ENCODE results near the gene IDH1.

DNA sequence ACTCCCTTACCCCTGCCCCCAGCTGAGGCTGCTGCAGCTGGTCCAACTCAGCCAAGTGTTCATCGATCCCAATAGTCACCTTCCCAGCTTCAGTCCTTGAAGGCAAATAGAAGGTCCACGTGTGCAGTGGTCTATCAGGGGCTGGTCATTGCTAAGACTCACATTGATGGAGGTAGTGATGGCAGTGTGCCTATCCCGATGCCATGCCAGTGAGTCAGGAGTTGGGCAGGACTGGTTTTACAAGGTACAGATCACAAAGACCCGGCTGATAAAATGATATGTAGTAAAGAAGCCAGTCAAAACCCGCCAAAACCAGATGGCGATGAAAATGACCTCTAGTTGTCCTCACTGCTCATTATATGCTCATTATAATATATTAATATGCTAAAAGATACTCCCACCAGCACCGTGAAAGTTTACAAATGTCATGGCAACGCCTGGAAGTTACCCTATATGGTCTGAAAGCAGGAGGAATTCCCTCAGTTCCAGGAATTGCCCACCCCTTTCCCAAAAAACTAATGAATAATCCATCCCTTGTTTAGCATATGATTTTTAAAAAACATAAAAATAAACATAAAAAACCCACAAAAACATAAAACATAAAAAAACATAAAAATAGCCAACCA, 62.1 kb downstream of the IDH1 start:
- TF ChIP-seq, protein P1, sequence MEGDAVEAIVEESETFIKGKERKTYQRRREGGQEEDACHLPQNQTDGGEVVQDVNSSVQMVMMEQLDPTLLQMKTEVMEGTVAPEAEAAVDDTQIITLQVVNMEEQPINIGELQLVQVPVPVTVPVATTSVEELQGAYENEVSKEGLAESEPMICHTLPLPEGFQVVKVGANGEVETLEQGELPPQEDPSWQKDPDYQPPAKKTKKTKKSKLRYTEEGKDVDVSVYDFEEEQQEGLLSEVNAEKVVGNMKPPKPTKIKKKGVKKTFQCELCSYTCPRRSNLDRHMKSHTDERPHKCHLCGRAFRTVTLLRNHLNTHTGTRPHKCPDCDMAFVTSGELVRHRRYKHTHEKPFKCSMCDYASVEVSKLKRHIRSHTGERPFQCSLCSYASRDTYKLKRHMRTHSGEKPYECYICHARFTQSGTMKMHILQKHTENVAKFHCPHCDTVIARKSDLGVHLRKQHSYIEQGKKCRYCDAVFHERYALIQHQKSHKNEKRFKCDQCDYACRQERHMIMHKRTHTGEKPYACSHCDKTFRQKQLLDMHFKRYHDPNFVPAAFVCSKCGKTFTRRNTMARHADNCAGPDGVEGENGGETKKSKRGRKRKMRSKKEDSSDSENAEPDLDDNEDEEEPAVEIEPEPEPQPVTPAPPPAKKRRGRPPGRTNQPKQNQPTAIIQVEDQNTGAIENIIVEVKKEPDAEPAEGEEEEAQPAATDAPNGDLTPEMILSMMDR (IDR thresholded peaks at IDR 0.05), result no peak
- no peak for TF ChIP-seq POLR2A (IDR thresholded peaks at IDR 0.05)

Data from Peyer's patch (tissue), 4 donors.